Measurements from ENCODE around the gene CAP2. TPM values are rescaled to one million over a fixed set of nuclear protein-coding genes. Genes with fewer than 3 reads are reported as not detected.
A peak's percentile ranks its signal among the peaks of the same experiment; 100 is the strongest.

The CAP2 gene, protein sequence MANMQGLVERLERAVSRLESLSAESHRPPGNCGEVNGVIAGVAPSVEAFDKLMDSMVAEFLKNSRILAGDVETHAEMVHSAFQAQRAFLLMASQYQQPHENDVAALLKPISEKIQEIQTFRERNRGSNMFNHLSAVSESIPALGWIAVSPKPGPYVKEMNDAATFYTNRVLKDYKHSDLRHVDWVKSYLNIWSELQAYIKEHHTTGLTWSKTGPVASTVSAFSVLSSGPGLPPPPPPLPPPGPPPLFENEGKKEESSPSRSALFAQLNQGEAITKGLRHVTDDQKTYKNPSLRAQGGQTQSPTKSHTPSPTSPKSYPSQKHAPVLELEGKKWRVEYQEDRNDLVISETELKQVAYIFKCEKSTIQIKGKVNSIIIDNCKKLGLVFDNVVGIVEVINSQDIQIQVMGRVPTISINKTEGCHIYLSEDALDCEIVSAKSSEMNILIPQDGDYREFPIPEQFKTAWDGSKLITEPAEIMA
- not detected for total RNA-seq

DNA sequence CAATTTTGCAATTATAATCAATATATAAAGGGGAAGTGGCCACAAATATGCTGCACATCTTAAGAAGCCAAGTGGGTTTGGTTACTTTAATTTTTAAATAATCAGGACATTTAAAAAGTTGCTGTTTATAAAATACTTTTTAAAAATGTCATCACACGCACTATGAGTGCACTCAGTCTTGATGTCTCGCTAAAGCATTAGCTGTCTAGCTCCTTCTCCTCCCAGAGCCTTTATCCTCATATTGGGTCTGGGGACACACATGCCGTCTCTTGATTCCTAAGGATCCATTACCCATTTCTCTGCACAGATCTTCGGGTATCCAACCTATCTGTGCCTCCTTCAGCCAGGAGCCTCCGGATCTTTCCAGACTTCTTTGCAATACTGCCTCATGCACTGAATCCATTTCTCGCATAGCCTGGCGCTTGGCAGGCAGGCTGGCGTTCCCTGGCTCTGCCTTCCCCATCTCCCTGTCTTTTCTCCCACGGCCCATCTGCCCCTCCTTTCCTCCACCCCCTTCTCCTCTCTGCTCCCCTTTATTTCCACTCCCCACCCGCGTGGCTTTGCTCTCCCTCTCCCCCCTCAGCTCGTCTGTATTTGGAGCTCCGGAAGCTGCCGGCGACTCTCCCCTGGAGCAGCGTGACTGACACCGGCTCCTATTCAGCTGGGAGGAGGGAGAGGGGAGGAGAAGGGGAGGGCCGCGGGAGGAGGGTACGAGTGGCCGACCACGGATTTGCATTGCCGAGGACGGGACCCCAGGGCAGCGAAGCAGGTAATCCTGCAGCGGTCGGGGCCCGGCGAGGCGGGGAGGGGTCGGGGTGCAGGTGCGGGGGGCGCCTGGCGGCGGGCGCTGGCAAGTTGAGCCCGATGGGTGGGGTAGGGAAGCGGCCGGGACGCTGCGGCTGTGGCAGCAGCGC, at the start of gene CAP2:
Gene CAP2 (plus strand): TSS at position 618 of the 914 bp plus-strand sequence. CDS start 27,961 bp downstream, outside the sequence.
- H3K4me1 Mint-ChIP-seq (ENCODE audit: low read depth) = peaks cover 9% of the 10 kb centered on the region
- H3K4me3 Mint-ChIP-seq = peak within 1 kb of the TSS; percentile 65
- H3K27me3 Mint-ChIP-seq = peaks cover 54% of the 10 kb centered on the region
- DNase-seq = peak; percentile 10
- H3K27ac Mint-ChIP-seq = no peak within 1 kb of the TSS
- ChIA-PET POLR2A (no interaction called here), CTCF (no interaction called here)
- no peaks in the 10 kb centered on the region for H3K36me3 Mint-ChIP-seq
- no peaks in the 10 kb centered on the region for H3K9me3 Mint-ChIP-seq
- intact Hi-C loops (cut with micrococcal nuclease) = no loop called here

DNA sequence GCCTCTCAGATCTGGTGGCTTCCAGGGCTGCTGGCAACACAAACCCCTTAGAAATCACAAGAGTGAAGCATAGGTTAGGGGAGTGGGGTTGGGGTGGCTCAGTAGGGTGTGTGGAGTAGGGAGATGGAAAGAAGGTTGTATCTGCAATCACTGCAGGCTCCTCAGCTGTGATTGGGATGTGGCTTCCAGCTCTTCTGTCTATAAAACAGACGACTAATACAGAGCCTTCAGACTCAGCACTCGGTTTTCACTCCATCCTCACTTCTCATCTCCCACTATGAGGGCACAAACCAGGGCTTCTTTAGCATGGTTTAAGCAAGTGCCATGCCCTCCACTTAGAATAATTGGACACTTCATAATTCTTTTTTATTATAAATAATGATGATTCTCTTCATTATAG, 46.4 kb upstream of the CAP2 start:
- Mint-ChIP-seq H3K27me3 (no peaks in the 10 kb centered on the region), H3K4me3 (no peak overlapping the region), H3K4me1 (ENCODE audit: low read depth) (no peaks in the 10 kb centered on the region), H3K9me3 (no peaks in the 10 kb centered on the region), H3K36me3 (no peaks in the 10 kb centered on the region), H3K27ac (no peak overlapping the region)
- intact Hi-C loops (cut with micrococcal nuclease) = no loop called here
- CTCF ChIA-PET = no interaction called here
- POLR2A ChIA-PET = no interaction called here
- DNase-seq = no peak

DNA sequence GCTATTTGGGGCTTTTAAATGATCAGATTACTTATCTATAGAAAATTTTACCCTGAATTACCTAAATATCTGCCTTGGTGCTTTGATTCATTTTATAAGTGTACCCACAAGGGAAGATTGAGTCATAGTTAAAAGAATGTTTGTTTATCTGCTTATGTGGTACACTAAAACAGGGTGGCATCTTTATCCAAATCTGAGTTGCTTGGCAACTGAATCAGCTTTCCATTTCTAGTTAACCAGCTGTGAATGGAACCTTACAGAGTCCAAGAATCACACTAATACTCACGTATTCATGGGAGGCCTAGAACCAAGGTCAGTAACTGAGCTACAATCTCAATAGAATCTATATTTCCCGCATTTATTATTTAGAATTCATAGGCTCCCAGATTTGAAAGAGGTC, 44.0 kb upstream of the CAP2 start:
- Mint-ChIP-seq H3K4me3 (no peak overlapping the region), H3K27ac (no peak overlapping the region), H3K4me1 (ENCODE audit: low read depth) (no peaks in the 10 kb centered on the region), H3K27me3 (peaks cover 1% of the 10 kb centered on the region), H3K36me3 (no peaks in the 10 kb centered on the region), H3K9me3 (no peaks in the 10 kb centered on the region)
- ChIA-PET POLR2A (no interaction called here), CTCF (no interaction called here)
- intact Hi-C loops (cut with micrococcal nuclease) = no loop called here
- DNase-seq = no peak

DNA sequence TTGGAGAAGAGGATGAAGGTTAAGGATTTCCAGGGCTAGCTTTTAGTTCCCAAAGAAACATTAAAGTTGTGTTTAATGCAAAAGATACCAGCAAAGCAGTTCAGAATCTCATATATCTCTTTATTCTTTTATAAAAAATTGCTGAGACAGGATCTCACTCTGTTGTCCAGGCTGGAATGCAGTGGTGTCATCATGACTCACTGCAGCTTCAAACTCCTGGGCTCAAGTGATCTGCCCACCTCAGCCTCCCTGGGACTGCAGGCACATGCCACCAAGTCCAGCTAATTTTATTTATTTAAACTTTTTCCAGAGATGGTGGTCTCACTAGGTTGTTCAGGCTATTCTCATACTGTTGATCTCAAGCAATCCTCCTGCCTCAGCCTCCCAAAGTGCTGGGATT, 41.1 kb upstream of the CAP2 start:
- H3K27ac Mint-ChIP-seq = no peak overlapping the region
- CTCF ChIA-PET = no interaction called here

DNA sequence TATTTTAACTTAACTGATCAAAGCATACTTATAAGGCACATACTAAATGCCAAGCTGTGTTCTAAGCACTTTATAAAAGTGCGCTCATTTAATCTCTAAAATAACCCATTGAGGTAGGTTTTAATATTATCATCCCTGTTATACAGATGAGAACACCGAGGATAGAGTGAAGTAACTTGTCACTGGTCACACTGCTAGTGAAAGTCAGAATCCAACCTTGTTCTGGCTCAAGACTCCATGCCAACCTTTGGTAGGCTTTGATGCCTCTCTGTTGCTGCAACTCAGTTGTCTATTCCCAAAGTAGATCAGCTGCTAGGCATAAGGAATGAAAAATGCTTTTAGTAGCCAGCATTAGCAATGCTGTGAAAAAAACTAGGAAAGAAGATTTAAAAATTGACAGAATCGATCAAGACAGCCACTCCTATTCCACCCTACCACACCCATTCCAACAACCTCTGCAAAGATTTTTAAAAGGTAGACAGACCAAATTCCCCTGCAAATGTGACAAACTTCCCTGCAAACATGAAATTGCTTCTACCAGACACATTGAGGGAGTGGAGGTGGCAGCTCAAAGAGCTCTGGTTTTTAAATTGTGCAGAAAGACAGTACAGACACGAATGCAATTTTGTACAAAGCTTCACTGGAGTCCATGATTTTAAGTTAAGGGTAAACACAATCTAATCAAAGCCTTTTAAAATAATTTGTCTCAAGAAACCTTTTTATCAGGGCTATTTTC, 39.8 kb upstream of the CAP2 start:
- H3K36me3 Mint-ChIP-seq = no peaks in the 10 kb centered on the region
- H3K27ac Mint-ChIP-seq = no peak overlapping the region
- no peaks in the 10 kb centered on the region for H3K4me1 Mint-ChIP-seq (ENCODE audit: low read depth)

More for the DNA sequence above, 41.1 kb upstream of the CAP2 start:
- peaks cover 1% of the 10 kb centered on the region for H3K27me3 Mint-ChIP-seq
- no peaks in the 10 kb centered on the region for H3K36me3 Mint-ChIP-seq
- no peak for DNase-seq
- no peaks in the 10 kb centered on the region for H3K9me3 Mint-ChIP-seq
- POLR2A ChIA-PET = no interaction called here
- no peaks in the 10 kb centered on the region for H3K4me1 Mint-ChIP-seq (ENCODE audit: low read depth)
- intact Hi-C loops (cut with micrococcal nuclease) = no loop called here
- H3K4me3 Mint-ChIP-seq = no peak overlapping the region

DNA sequence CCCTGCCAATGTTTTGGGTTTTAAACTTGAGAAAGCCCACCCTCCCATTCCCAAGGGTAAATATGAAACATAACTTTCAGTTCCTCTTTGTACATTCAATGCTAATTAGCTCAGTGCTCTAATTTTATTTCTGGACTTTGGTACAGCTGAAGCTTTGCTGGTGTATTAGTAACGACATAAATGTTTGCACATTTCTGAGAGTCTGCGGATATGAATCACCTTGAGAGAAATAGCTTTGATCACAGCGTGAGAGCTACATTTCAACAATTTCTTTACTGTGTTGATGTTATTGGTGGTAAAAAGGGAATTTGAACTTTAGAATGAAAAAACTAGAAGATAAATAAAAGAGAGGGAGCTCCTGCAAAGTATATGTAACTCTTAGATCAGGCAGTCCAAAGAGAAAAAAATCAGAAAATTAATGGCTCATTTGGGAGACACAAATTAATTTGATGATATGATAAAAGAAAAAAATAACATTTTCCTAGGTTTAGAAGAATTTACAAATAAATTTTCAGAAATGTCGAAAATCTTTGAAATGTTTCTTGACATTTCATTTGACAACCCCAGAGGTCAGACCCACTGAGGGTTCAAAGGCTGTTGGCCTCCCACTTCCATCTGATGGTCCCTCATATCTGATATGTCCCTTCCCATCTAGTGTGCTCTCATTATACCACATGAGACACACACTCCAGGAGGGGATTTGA, 38.5 kb upstream of the CAP2 start:
- POLR2A ChIA-PET = no interaction called here
- H3K27me3 Mint-ChIP-seq = peaks cover 1% of the 10 kb centered on the region
- no peak for DNase-seq
- no peak overlapping the region for H3K27ac Mint-ChIP-seq
- CTCF ChIA-PET = no interaction called here
- H3K9me3 Mint-ChIP-seq = peaks cover 5% of the 10 kb centered on the region
- intact Hi-C loops (cut with micrococcal nuclease) = no loop called here
- no peak overlapping the region for H3K4me3 Mint-ChIP-seq
- no peaks in the 10 kb centered on the region for H3K4me1 Mint-ChIP-seq (ENCODE audit: low read depth)
- no peaks in the 10 kb centered on the region for H3K36me3 Mint-ChIP-seq

More for the DNA sequence above, 39.8 kb upstream of the CAP2 start:
- ChIA-PET POLR2A (no interaction called here), CTCF (no interaction called here)
- intact Hi-C loops (cut with micrococcal nuclease) = no loop called here
- no peak for DNase-seq
- Mint-ChIP-seq H3K27me3 (peaks cover 1% of the 10 kb centered on the region), H3K9me3 (no peaks in the 10 kb centered on the region), H3K4me3 (no peak overlapping the region)

DNA sequence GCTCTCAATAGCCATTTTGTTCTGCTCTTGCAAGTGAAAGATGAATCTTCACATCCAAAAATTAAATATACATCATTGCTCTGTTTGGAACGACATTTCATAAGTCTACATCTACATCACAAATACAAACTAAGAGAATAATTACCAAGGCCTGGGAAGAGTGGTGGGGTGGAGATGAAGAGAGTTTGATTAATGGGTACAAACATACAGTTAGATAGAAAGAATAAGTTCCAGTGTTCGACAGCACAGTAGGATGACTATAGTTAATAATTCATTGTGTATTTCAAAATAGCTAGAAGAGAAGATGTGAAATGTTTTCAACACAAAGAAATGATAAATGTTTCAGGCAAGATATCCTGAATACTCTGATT, 38.0 kb upstream of the CAP2 start:
- Mint-ChIP-seq H3K27ac (no peak overlapping the region), H3K36me3 (no peaks in the 10 kb centered on the region), H3K9me3 (peaks cover 5% of the 10 kb centered on the region), H3K4me3 (no peak overlapping the region), H3K4me1 (ENCODE audit: low read depth) (no peaks in the 10 kb centered on the region), H3K27me3 (peaks cover 1% of the 10 kb centered on the region)
- intact Hi-C loops (cut with micrococcal nuclease) = no loop called here
- ChIA-PET POLR2A (no interaction called here), CTCF (no interaction called here)
- DNase-seq = no peak

DNA sequence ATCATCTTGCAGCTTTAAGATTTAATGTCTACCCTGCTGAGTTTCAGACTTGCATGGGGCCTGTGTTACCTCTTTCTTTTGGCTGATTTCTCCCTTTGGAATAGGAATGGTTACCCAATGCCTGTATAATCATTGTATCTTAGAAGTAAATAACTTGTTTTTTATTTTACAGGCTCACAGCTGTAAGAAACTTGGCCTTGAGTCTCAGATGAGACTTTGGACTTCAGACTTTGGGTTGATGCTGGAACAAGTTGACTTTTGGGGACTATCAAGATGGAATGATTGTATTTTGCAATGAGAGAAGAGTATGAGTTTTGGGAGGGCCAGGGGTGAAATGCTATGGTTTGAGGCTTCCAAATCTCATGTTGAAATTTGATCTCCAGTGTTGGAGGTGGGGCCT, 34.9 kb upstream of the CAP2 start:
- CTCF ChIA-PET = no interaction called here

DNA sequence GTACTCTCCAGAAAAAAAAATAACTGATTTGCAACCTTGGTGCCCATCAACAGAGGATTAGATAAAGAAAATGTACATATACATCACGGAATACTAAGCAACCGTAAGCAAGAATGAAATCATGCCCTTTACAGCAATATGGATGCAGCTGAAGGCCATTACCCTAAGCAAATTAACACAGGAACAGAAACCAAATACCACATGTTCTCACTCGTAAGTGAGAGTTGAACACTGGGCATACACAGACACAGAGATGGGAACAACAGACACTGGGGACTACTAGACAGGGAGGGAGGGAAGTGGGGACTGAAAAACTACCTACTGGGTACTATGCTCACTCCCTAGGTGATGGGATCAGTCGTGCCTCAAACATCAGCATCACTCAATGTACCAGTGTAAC, 32.8 kb upstream of the CAP2 start:
- no peaks in the 10 kb centered on the region for H3K27me3 Mint-ChIP-seq
- no peak overlapping the region for H3K27ac Mint-ChIP-seq
- no peak overlapping the region for H3K4me3 Mint-ChIP-seq
- H3K9me3 Mint-ChIP-seq = peaks cover 5% of the 10 kb centered on the region
- no peak for DNase-seq
- H3K4me1 Mint-ChIP-seq (ENCODE audit: low read depth) = no peaks in the 10 kb centered on the region
- H3K36me3 Mint-ChIP-seq = no peaks in the 10 kb centered on the region
- ChIA-PET POLR2A (no interaction called here), CTCF (no interaction called here)
- intact Hi-C loops (cut with micrococcal nuclease) = no loop called here

More for the DNA sequence above, 34.9 kb upstream of the CAP2 start:
- H3K27me3 Mint-ChIP-seq = no peaks in the 10 kb centered on the region
- POLR2A ChIA-PET = no interaction called here
- no peak overlapping the region for H3K4me3 Mint-ChIP-seq
- intact Hi-C loops (cut with micrococcal nuclease) = no loop called here
- no peak for DNase-seq
- no peaks in the 10 kb centered on the region for H3K4me1 Mint-ChIP-seq (ENCODE audit: low read depth)
- H3K36me3 Mint-ChIP-seq = no peaks in the 10 kb centered on the region
- peaks cover 5% of the 10 kb centered on the region for H3K9me3 Mint-ChIP-seq
- H3K27ac Mint-ChIP-seq = no peak overlapping the region

DNA sequence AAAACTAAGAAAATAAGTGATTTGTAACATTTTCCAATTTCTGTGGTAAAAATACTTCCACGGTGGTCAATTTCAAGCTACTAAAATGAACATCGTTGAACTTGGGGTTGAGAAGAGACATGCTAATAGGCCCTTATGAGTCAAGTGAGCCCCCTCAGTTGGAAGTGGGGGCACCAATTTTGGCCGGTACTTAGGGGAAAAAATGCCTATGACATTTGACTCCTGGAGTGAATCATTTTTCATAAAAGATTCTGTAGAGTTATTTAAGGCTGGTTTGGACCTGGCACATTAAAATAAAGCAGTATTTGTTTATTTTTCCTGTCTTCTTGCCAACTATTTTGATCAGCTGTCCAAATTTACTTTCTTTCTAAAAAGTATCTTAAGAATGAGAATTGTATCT, 32.4 kb upstream of the CAP2 start:
- no peaks in the 10 kb centered on the region for H3K4me1 Mint-ChIP-seq (ENCODE audit: low read depth)
- H3K36me3 Mint-ChIP-seq = no peaks in the 10 kb centered on the region
- intact Hi-C loops (cut with micrococcal nuclease) = no loop called here

DNA sequence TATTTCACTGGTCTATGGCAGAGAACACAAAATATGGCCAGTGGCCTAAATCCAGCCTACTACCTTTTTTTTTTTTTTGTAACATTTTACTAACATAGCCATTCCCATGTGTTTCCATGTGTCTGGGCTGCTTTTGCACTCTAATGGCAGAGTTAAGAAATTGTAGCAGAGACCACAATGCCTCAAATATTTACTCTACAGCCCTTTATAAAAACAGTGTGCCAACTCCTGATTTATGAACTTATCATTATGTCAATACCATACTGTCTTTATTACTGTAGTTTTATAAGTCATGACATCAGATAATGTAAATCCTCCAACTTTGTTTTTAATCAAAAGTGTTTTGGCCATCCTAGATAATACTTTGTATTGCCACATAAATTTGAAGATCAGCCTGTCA, 27.4 kb upstream of the CAP2 start:
- POLR2A ChIA-PET = no interaction called here
- no peaks in the 10 kb centered on the region for H3K27me3 Mint-ChIP-seq

More for the DNA sequence above, 32.4 kb upstream of the CAP2 start:
- POLR2A ChIA-PET = no interaction called here
- CTCF ChIA-PET = no interaction called here
- no peak for DNase-seq
- peaks cover 5% of the 10 kb centered on the region for H3K9me3 Mint-ChIP-seq
- H3K27me3 Mint-ChIP-seq = no peaks in the 10 kb centered on the region
- H3K27ac Mint-ChIP-seq = no peak overlapping the region
- H3K4me3 Mint-ChIP-seq = no peak overlapping the region

DNA sequence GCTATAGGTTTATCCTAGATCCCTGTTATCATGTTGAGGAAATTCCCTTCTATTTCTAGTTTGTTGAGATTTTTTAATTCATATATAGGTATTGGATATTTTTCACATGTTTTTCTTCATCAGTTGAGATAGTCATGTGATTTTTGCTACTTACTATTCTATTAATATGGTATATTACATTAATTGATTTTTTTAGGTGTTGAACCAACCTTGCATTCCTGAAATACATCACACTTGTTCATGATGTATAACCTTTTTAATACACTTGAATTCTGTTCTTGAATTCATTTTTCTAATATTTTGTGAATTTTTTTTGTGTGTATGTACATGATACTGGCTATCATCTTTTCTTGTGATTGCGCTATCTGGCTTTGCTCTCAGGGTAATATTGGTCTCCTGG, 25.5 kb upstream of the CAP2 start:
- no peak overlapping the region for H3K27ac Mint-ChIP-seq
- no peaks in the 10 kb centered on the region for H3K27me3 Mint-ChIP-seq

More for the DNA sequence above, 27.4 kb upstream of the CAP2 start:
- intact Hi-C loops (cut with micrococcal nuclease) = no loop called here
- CTCF ChIA-PET = no interaction called here
- DNase-seq = no peak
- Mint-ChIP-seq H3K36me3 (no peaks in the 10 kb centered on the region), H3K4me1 (ENCODE audit: low read depth) (no peaks in the 10 kb centered on the region), H3K9me3 (peaks cover 14% of the 10 kb centered on the region), H3K27ac (no peak overlapping the region), H3K4me3 (no peak overlapping the region)

More for the DNA sequence above, 25.5 kb upstream of the CAP2 start:
- Mint-ChIP-seq H3K4me1 (ENCODE audit: low read depth) (no peaks in the 10 kb centered on the region), H3K4me3 (no peak overlapping the region), H3K36me3 (no peaks in the 10 kb centered on the region), H3K9me3 (peaks cover 14% of the 10 kb centered on the region)
- ChIA-PET CTCF (no interaction called here), POLR2A (no interaction called here)
- intact Hi-C loops (cut with micrococcal nuclease) = no loop called here
- DNase-seq = no peak
